Trophoblast cell (in vitro differentiated cells and primary cell): ENCODE measurements around the gene HLCS. TPM values are rescaled to one million over a fixed set of nuclear protein-coding genes. Genes with fewer than 3 reads are reported as not detected.
A peak's percentile ranks its signal among the peaks of the same experiment; 100 is the strongest.

ENCODE experiments used
- DNase-seq, 2 donors: peaks; one replicate each; pipeline ENCODE4 v3.0.0-alpha.2; 2016
- H2AFZ ChIP-seq: 2 replicates; pipeline ENCODE4 v1.6.1; 2013; ENCODE audit warnings: low read length, moderate library complexity, mild to moderate bottlenecking; ENCODE audit not compliant: insufficient read depth, poor library complexity
- H2AK5ac ChIP-seq: 2 replicates; pipeline ENCODE4 v1.6.1; 2013; ENCODE audit warnings: mild to moderate bottlenecking, low read length
- H2BK120ac ChIP-seq: 2 replicates; pipeline ENCODE4 v1.6.1; 2013; ENCODE audit warnings: low read length, mild to moderate bottlenecking, moderate library complexity; ENCODE audit not compliant: insufficient read depth, poor library complexity
- H2BK12ac ChIP-seq: 2 replicates; pipeline ENCODE4 v1.6.1; 2013; ENCODE audit warnings: mild to moderate bottlenecking, low read length, moderate library complexity
- H2BK5ac ChIP-seq: 2 replicates; pipeline ENCODE4 v1.6.1; 2013; ENCODE audit warnings: low read length, low read depth, moderate library complexity, mild to moderate bottlenecking; ENCODE audit not compliant: poor library complexity
- H3K14ac ChIP-seq: 2 replicates; pipeline ENCODE4 v1.6.1; 2013; ENCODE audit warnings: mild to moderate bottlenecking, low read length
- H3K18ac ChIP-seq: 2 replicates; pipeline ENCODE4 v1.6.1; 2013; ENCODE audit warnings: mild to moderate bottlenecking, low read length
- H3K23ac ChIP-seq: 2 replicates; pipeline ENCODE4 v1.6.1; 2013; ENCODE audit warnings: low read length
- H3K27ac ChIP-seq: 2 replicates; pipeline ENCODE4 v1.5.1; 2013; ENCODE audit warnings: low read depth, mild to moderate bottlenecking, inconsistent platforms, low read length, moderate library complexity
- H3K27me3 ChIP-seq: 2 replicates; pipeline ENCODE4 v1.6.1; 2013; ENCODE audit warnings: inconsistent platforms, mild to moderate bottlenecking, low read length, moderate library complexity; ENCODE audit not compliant: insufficient read depth
- H3K36me3 ChIP-seq, 2 experiments: 1 replicate in 1 of 2; 2 replicates in 1 of 2; pipeline ENCODE4 v1.6.1; 2013; ENCODE audit warnings: low read length in 2 of 2, mild to moderate bottlenecking in 2 of 2, moderate library complexity in 1 of 2; ENCODE audit not compliant: insufficient read depth in 2 of 2, control insufficient read depth in 1 of 2
- H3K4ac ChIP-seq: 2 replicates; pipeline ENCODE4 v1.6.1; 2013; ENCODE audit warnings: low read depth, mild to moderate bottlenecking, low read length, moderate library complexity
- H3K4me1 ChIP-seq, 2 experiments: 1 replicate in 1 of 2; 2 replicates in 1 of 2; pipeline ENCODE4 v1.6.1; 2013; ENCODE audit warnings: low read length in 2 of 2, mild to moderate bottlenecking in 2 of 2, moderate library complexity in 1 of 2; ENCODE audit not compliant: insufficient read depth in 2 of 2, control insufficient read depth in 1 of 2
- H3K4me2 ChIP-seq: 2 replicates; pipeline ENCODE4 v1.6.1; 2013; ENCODE audit warnings: inconsistent platforms, mild to moderate bottlenecking, low read length, moderate library complexity
- H3K4me3 ChIP-seq: 2 replicates; pipeline ENCODE4 v1.5.1; 2013; ENCODE audit warnings: mild to moderate bottlenecking, low read depth, low read length, inconsistent platforms
- H3K79me1 ChIP-seq: one replicate; pipeline ENCODE4 v1.6.1; 2013; ENCODE audit warnings: low read length
- H3K79me2 ChIP-seq: 2 replicates; pipeline ENCODE4 v1.6.1; 2013; ENCODE audit warnings: low read length, mild to moderate bottlenecking; ENCODE audit not compliant: control insufficient read depth, insufficient read depth, poor library complexity
- H3K9ac ChIP-seq: 2 replicates; pipeline ENCODE4 v1.6.1; 2013; ENCODE audit warnings: mild to moderate bottlenecking, low read length
- H3K9me3 ChIP-seq: 2 replicates; pipeline ENCODE4 v1.6.1; 2013; ENCODE audit warnings: low read depth, mild to moderate bottlenecking, control low read depth, inconsistent platforms, low read length; ENCODE audit not compliant: insufficient read depth
- H4K12ac ChIP-seq: 2 replicates; pipeline ENCODE4 v1.6.1; 2013; ENCODE audit warnings: low read depth, mild to moderate bottlenecking, low read length, moderate library complexity
- H4K8ac ChIP-seq: 2 replicates; pipeline ENCODE4 v1.6.1; 2013; ENCODE audit warnings: low read depth, mild to moderate bottlenecking, low read length, moderate library complexity
- H4K91ac ChIP-seq: one replicate; pipeline ENCODE4 v1.6.1; 2013; ENCODE audit warnings: low read depth, mild to moderate bottlenecking, low read length, moderate library complexity
- WGBS: extraction: QIAGEN DNeasy Blood & Tissue Kit; methylation state at CpG from one replicate; pipeline ENCODE4 v1.1.7; 2013; ENCODE audit warnings: missing lambda C conversion rate; ENCODE audit not compliant: insufficient read length, insufficient coverage; ENCODE audit errors: extremely low coverage; 5-methylcytosine and 5-hydroxymethylcytosine counted together
- polyA plus RNA-seq: library from polyadenylated mRNA; stranded (reverse); fragments of 200-250 nt; gene quantifications from 2 replicates; pipeline ENCODE4 v1.2.3, GENCODE V29; 2013

Gene HLCS
- 6.7 and 7.1 TPM in 2 replicates for polyA plus RNA-seq

GRCh38 chr21:36966066-36966820 is at the start of gene HLCS:
Gene HLCS, minus strand, starts transcription at chr21:36966669. Its CDS starts 31 bp downstream, at chr21:36966638.
- H3K27me3 ChIP-seq: no peaks in the 10 kb centered on the region
- H4K91ac ChIP-seq: peak within 1 kb of the TSS; percentile 93

GRCh38 chr21:37009740-37010341 is 43.4 kb upstream of the HLCS start:
- Histone ChIP-seq H4K8ac (no peak overlapping the region), H3K36me3 (no peaks in the 10 kb centered on the region), H4K91ac (no peak overlapping the region), H3K4me1 (peaks cover 4 to 9% of the 10 kb centered on the region in 2 experiments), H4K12ac (no peak overlapping the region), H2BK120ac (no peak overlapping the region), H2BK5ac (no peak overlapping the region), H3K79me1 (no peaks in the 10 kb centered on the region), H3K27ac (no peak overlapping the region), H2AFZ (no peak overlapping the region), H3K14ac (no peak overlapping the region), H3K18ac (no peak overlapping the region), H3K9me3 (no peaks in the 10 kb centered on the region), H2BK12ac (no peak overlapping the region), H3K4ac (no peak overlapping the region), H3K4me3 (no peak overlapping the region), H2AK5ac (no peak overlapping the region), H3K79me2 (no peaks in the 10 kb centered on the region), H3K4me2 (peak overlapping the region; percentile 58), H3K27me3 (peaks cover 20% of the 10 kb centered on the region), H3K23ac (no peak overlapping the region), H3K9ac (no peak overlapping the region)
- WGBS: no CpG with 5 or more reads among the region's 30 CpGs
- peak; percentile 80 to 92 for DNase-seq

More at GRCh38 chr21:36966066-36966820, at the start of gene HLCS:
- H3K79me2 ChIP-seq: peaks cover 9% of the 10 kb centered on the region
- peak within 1 kb of the TSS; percentile 67 for H3K4ac ChIP-seq
- H3K36me3 ChIP-seq: no peaks in the 10 kb centered on the region
- peaks cover 15% of the 10 kb centered on the region for H3K79me1 ChIP-seq
- peak within 1 kb of the TSS; percentile 98 for H3K14ac ChIP-seq
- H3K23ac ChIP-seq: no peak within 1 kb of the TSS
- H2BK5ac ChIP-seq: peak within 1 kb of the TSS; percentile 93
- peak within 1 kb of the TSS; percentile 92 for H4K8ac ChIP-seq
- H3K18ac ChIP-seq: peak within 1 kb of the TSS; percentile 90
- peak within 1 kb of the TSS; percentile 87 for H3K27ac ChIP-seq
- peaks cover 0 to 6% of the 10 kb centered on the region in 2 experiments for H3K4me1 ChIP-seq
- H3K9ac ChIP-seq: peak within 1 kb of the TSS; percentile 82
- H2BK12ac ChIP-seq: peak within 1 kb of the TSS; percentile 15
- peak within 1 kb of the TSS; percentile 98 for H2AK5ac ChIP-seq
- DNase-seq: peak; percentile 85 to 91
- peak within 1 kb of the TSS; percentile 77 for H3K4me3 ChIP-seq
- no CpG with 5 or more reads among the region's 101 CpGs for WGBS
- peak within 1 kb of the TSS; percentile 92 for H2AFZ ChIP-seq
- H3K4me2 ChIP-seq: peak within 1 kb of the TSS; percentile 77
- H3K9me3 ChIP-seq: no peaks in the 10 kb centered on the region
- H4K12ac ChIP-seq: peak within 1 kb of the TSS; percentile 88
- H2BK120ac ChIP-seq: peak within 1 kb of the TSS; percentile 76

DNA sequence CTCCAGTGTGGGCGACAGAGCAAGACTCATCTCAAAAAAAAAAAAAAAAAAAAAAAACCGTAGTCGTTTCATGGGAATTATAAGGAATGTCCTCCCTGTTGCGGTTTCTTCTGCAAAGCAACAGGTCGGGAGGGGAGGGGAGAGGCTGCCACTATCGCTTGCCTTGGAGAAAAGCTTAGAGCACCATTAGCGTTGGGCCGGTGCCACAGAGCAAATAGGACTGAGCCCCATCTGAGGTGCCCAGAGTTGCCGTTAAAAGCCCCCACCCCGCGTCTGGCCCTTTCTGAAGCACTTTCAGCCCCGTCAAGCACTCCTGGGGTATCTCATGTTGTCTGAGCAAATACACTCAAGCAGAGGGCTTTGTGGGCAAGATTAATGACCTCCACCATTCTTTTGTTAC is 42.3 kb upstream of the HLCS start:
- Histone ChIP-seq H2BK12ac (no peak overlapping the region), H3K14ac (no peak overlapping the region), H4K12ac (no peak overlapping the region), H3K23ac (no peak overlapping the region), H3K36me3 (no peaks in the 10 kb centered on the region), H2BK5ac (no peak overlapping the region), H3K4me3 (no peak overlapping the region), H2AFZ (no peak overlapping the region), H3K27ac (no peak overlapping the region), H2AK5ac (no peak overlapping the region), H3K4ac (no peak overlapping the region), H3K27me3 (peaks cover 20% of the 10 kb centered on the region), H3K4me2 (no peak overlapping the region), H3K4me1 (peaks cover 4 to 9% of the 10 kb centered on the region in 2 experiments), H3K9me3 (no peaks in the 10 kb centered on the region), H4K91ac (no peak overlapping the region), H4K8ac (no peak overlapping the region), H3K79me1 (no peaks in the 10 kb centered on the region), H3K79me2 (no peaks in the 10 kb centered on the region), H2BK120ac (no peak overlapping the region), H3K18ac (no peak overlapping the region), H3K9ac (no peak overlapping the region)
- DNase-seq: no peak
- no CpG with 5 or more reads among the region's 12 CpGs for WGBS

GRCh38 chr21:37006486-37007291 is 40.2 kb upstream of the HLCS start, which contains the start of gene RIPPLY3:
Gene RIPPLY3, plus strand, starts transcription at chr21:37006702. Its CDS starts 71 bp downstream, at chr21:37006773.
- no peak within 1 kb of the TSS for H2AK5ac ChIP-seq
- H3K27me3 ChIP-seq: peaks cover 20% of the 10 kb centered on the region
- H4K8ac ChIP-seq: no peak within 1 kb of the TSS
- H3K14ac ChIP-seq: no peak within 1 kb of the TSS
- no peak within 1 kb of the TSS for H2BK12ac ChIP-seq
- H3K23ac ChIP-seq: no peak within 1 kb of the TSS
- H2AFZ ChIP-seq: peak within 1 kb of the TSS; percentile 92
- no CpG with 5 or more reads among the region's 87 CpGs for WGBS
- no peak within 1 kb of the TSS for H3K18ac ChIP-seq
- no peak within 1 kb of the TSS for H4K12ac ChIP-seq
- no peaks in the 10 kb centered on the region for H3K36me3 ChIP-seq
- H3K27ac ChIP-seq: no peak within 1 kb of the TSS
- H3K4ac ChIP-seq: no peak within 1 kb of the TSS
- no peak within 1 kb of the TSS for H2BK120ac ChIP-seq
- no peaks in the 10 kb centered on the region for H3K79me1 ChIP-seq
- no peaks in the 10 kb centered on the region for H3K9me3 ChIP-seq
- H3K4me2 ChIP-seq: peak within 1 kb of the TSS; percentile 77
- H4K91ac ChIP-seq: no peak within 1 kb of the TSS
- no peak within 1 kb of the TSS for H3K9ac ChIP-seq
- no peaks in the 10 kb centered on the region for H3K79me2 ChIP-seq
- peaks cover 4 to 9% of the 10 kb centered on the region in 2 experiments for H3K4me1 ChIP-seq
- no peak within 1 kb of the TSS for H2BK5ac ChIP-seq
- DNase-seq: peak in 1 of 2 donors; percentile 34
- peak within 1 kb of the TSS; percentile 60 for H3K4me3 ChIP-seq
